SK-N-MC (cell line): ENCODE results near the gene CFAP61.

ENCODE experiments used
- EZH2 ChIP-seq: fragments of 200-600 bp; sonication (generic); IDR thresholded peaks from one replicate; pipeline ENCODE4 v1.6.1; 2017; ENCODE audit warnings: antibody characterized with exemption
- POLR2AphosphoS5 ChIP-seq: IDR thresholded peaks from 2 replicates; pipeline ENCODE4 v1.6.1; 2012; ENCODE audit warnings: mild to moderate bottlenecking, low read depth, low read length, borderline replicate concordance

DNA sequence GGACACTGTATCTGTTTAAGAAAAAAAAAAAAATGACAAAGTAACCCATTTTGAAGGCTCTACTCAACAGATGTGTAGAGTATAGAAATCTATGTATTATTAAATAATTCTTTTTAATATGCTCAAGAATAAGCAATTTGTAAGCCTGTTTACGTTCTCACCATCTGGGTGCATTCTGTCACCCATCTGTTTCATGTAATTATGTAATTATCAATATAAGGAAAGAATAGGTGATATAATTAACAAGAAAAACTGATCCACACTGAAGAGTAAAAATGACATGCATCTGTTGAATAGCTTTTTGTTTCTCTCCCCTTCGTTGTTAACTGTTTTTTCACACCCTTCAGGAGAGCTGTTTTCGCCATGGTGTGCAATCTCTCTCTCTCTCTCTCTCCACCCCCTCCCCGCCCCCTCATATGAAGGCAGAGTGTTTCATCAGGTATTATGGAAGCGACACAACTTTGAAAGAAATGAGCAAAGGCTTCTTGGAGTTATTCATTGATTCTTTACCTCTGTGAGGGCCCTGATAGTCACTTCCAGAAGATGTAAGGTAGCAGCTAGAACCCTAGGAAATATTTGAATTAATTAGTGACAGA lies 161.3 kb downstream of the CFAP61 start:
- TF ChIP-seq POLR2AphosphoS5 = no peak
- no peak for TF ChIP-seq EZH2
